HG03064 (cell line): ENCODE data around the gene CHPF.

Experiments used
- ATAC-seq: cut with Tn5 transposase; IDR thresholded peaks from one replicate; pipeline ENCODE4 v1.9.1; 2021; ENCODE audit warnings: low read depth; ENCODE audit not compliant: unreplicated experiment

CHPF gene

GRCh38 chr2:219515874-219516629 is 27.6 kb downstream of the CHPF start:
- ATAC-seq = no peak

- no peak for ATAC-seq
These were observed 28.8 kb downstream of the CHPF start for GRCh38 chr2:219514836-219515235.

- ATAC-seq = no peak
These were observed 29.3 kb downstream of the CHPF start, which contains the start of gene ASIC4 for GRCh38 chr2:219514196-219514761. Gene ASIC4, plus strand, starts transcription at chr2:219514482. Its CDS starts 243 bp downstream, at chr2:219514725.

- no peak for ATAC-seq
These were observed 29.8 kb downstream of the CHPF start for GRCh38 chr2:219513787-219514186.

GRCh38 chr2:219512524-219513216 is 30.9 kb downstream of the CHPF start:
- ATAC-seq = no peak

GRCh38 chr2:219511547-219512325 is 31.9 kb downstream of the CHPF start:
- ATAC-seq = no peak

- ATAC-seq = no peak
These were observed 33.0 kb downstream of the CHPF start for GRCh38 chr2:219510512-219511135.

GRCh38 chr2:219509780-219510511 is 33.7 kb downstream of the CHPF start:
- no peak for ATAC-seq

GRCh38 chr2:219508971-219509779 is 34.4 kb downstream of the CHPF start:
- no peak for ATAC-seq

GRCh38 chr2:219508444-219508734 is 35.2 kb downstream of the CHPF start:
- ATAC-seq = no peak

- no peak for ATAC-seq
These were observed 35.8 kb downstream of the CHPF start for GRCh38 chr2:219507581-219508443.

GRCh38 chr2:219506802-219507526 is 36.6 kb downstream of the CHPF start:
- no peak for ATAC-seq

- no peak for ATAC-seq
These were observed 37.3 kb downstream of the CHPF start for GRCh38 chr2:219506153-219506801.

GRCh38 chr2:219505585-219505984 is 38.0 kb downstream of the CHPF start:
- no peak for ATAC-seq

- no peak for ATAC-seq
These were observed 41.0 kb downstream of the CHPF start for GRCh38 chr2:219502618-219503017.

- no peak for ATAC-seq
These were observed 41.8 kb downstream of the CHPF start for GRCh38 chr2:219501849-219502248.

- ATAC-seq = no peak
These were observed 43.5 kb downstream of the CHPF start for GRCh38 chr2:219500135-219500534.
